GM21619 (cell line): ENCODE data around the gene VGLL4.

Source experiments
- ATAC-seq: cut with Tn5 transposase; IDR thresholded peaks from one replicate; pipeline ENCODE4 v1.9.1; 2021; ENCODE audit not compliant: unreplicated experiment

The VGLL4 gene

DNA sequence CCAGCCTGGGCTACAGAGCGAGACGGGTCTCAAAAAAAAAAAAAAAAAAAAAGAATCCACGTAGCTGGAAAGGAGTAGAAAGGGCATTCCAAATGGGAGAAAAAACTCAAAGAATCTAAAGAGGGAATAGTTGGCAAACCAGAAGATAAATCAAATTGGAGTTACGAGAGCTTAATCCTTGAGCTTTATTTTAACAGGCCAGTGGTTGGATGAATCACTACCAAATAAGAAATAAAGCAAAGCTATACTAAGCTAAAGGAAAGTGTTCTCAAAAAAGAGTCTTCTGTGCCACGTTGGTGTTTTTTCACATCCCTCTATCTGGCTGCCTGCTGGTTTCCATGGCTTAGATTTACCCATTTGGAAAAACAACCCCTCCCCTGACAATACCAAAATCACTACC, 14.0 kb downstream of the VGLL4 start:
- no peak for ATAC-seq

DNA sequence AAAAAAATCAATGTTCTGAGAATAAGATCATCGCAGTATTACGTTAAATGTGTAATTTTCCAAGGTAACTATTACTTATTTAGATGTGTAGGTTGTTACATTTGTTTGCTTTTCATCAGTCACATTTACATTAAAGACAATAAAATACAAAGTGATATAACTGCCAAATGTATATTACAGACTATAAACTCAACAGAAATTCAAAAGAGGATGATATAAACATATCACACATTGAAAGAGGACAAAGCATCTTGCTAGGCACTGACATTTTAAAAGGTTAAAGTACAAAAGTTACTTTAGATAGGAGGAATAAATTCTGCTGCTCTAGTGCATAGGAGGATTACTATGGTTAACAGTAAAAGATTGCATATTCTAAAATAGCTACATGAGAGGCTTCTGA, 16.1 kb downstream of the VGLL4 start:
- no peak for ATAC-seq

DNA sequence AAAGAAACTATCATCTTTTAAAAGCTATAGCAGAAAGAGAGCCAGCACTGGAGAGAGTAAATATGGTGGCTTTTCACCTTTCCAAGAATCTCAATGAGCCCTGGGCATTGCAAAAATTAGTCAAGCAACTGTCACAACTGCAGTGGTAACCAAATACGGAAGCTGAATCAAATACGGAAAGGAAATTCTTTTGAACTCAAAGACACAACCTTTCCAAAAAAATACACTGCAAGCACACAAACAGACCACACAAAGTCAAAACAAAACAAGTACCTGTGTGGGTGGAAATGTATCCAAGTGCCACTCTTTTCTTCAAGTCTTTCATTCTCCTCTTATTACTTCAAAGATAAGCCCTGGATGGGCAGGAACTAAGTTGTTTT, 17.6 kb downstream of the VGLL4 start:
- no peak for ATAC-seq

DNA sequence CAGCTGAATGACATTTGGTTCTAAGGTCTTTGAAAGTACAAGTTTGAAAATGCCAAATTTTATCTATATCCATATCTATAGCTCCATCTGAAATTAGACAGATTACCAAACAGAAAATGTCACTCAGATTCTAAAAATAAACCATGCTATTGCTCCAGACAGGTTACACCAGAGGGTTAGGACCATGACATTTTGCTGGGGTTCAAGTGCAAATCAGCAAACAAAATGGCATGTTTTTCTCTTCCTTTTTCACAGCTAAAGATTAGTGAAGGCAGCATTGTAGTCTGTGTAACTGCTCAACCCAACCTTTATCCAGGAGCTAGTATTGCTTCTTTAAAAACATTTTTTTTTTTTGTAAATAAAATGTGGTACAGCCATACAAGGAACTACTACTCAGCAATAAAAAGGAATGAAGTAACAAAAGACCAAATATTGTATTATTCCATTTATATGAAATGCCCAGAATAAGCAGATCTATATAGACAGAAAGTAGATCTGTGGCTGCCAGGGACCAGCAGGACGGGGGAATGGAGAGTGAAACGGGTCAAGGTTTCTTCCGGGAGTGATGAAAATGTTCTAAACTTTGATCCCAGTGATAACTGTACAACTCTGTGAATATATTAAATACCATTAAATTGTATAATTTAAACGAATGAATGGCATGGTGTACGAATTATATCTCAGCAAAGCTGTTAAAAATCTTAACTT, 18.2 kb downstream of the VGLL4 start:
- ATAC-seq, result no peak

DNA sequence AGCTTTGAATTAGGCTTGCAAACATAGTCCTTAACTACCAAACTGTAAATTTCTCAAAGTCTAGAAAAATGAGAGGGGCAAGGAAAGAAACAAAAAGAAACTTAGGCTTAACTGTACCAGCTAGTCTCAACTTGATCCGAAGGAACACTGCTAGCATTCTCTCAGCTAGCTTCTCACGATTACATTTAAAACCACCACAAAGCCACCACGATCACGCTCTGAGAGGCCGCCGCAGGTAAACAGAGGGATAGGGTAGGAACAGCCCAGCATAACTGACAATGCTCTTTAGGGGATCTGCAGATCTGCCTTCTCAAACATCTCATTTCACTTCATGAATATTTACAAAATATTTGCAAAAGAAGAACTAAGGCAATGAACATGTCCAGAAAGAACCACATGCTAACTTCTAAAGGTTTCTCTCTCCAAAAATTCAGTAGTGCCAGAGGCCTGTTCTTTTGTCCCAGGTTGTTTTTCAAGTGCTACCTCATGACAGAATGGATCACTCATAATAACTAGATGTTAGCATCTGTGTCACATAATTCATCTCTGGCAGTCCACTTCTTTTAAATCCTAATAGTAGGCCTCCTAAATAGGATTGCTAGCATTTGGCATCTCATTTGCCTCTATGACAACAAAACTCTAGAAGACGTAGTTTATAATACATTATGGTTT, 18.9 kb downstream of the VGLL4 start:
- no peak for ATAC-seq

DNA sequence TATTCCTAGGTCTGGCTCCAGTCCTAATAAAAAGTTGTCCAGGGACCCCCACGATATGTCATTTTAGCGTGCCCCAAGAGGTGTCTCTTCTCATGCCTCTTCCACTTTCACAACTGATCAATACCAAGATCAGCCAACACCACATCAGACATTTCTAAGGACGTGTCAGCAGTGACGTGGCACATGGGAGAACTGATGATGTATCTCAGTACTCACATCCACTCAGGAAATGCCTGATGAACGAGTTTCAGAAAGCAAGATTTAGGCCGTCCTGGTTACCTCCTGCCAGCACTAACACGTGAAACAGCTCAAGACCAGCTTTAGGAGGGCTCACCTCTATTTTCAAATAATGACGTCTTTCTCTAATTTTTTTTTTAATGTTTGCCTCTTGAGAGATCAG, 19.6 kb downstream of the VGLL4 start:
- ATAC-seq, result no peak

DNA sequence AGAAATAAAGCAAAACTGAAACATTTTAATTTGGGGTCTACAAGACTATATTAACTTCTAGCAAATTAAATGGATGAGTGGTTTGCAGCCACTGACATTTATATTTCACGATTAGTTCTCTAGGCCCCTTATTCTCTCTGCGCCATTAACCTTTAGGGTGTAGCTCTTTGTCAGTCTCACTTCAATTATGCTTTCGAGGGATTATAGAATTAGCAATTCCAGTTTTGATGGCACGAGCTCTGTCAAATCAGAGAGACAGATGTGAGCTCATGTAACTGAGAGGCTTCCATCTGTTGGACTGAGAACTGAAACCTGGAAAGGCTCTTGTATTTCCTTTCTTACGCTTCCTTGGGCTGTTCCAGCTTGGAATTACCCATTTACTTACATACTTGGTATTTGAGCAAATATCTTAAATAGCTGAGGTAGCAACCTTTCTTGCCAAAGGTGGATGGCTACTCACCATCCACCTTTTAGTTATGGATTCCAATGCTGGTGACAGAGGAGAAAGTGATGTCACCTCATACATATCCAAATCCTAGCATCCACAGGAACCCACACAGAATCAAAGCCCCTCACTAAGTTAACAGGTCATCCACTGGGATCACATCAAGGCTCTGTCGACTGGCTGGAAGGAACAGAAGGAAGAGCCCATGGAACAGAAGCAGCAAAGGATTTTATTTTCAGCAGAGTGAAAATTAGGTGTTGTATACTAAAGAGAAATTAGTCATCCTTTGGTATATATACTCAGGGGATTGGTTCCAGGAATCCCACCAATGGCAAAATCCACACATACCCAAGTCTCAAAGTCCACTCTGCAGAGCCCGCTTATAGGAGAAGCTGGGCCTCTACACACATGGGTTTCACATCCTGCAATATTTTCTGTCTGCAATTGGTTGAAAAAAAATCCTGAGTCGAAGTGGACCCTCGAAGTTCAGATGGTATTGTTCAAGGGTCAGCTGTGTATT, 20.8 kb downstream of the VGLL4 start:
- ATAC-seq, result no peak

DNA sequence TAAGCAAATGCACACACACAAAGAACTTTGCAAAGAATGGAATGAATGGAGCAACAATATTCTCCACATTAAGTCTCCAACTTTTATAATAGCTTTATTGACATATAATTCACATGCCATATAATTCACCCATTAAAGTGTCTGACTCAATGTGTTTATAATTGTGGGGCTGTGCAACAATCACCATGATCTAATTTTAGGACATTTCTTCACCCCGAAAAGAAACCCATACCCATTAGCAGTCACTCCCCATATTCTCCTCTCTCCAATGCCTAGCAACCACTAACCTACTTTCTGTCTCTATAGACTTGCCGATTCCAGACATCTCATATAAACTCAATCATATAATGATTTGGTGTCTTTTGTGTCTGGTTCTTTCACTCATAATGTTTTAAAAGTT, 22.6 kb downstream of the VGLL4 start:
- ATAC-seq, result no peak

DNA sequence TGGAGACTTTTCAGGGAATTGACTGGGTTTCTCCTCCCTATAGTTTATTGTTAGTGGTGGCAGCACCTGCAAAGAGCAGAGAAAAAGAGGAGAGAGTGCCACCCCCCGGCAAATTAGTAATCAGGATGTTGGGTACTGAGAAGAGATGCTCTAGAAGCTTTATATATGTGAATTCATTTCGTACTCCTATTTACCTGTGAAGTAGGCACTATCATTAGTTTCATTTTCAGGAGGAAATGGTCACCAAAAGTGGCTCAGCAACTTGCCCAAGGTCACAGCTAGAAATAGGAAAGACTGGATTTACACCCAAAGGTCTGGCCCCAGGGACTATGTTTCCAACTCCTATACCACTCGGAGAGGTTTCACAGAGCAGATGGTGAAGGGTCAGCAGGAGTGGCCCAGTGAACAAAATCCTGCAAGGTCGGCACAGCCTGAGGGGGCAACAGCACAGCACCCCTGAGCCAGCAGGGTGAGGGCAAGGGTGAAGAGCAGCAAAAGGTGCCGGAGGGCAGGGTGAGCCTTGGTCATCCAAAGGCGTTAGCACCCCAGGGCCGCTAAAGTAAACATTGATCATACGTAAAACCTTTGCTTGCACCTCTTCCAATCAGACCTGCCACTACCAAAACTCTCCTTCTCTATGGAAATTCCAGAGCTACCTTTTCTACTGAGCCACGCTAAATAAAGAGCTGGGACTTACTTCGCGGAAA, 23.6 kb downstream of the VGLL4 start:
- no peak for ATAC-seq

DNA sequence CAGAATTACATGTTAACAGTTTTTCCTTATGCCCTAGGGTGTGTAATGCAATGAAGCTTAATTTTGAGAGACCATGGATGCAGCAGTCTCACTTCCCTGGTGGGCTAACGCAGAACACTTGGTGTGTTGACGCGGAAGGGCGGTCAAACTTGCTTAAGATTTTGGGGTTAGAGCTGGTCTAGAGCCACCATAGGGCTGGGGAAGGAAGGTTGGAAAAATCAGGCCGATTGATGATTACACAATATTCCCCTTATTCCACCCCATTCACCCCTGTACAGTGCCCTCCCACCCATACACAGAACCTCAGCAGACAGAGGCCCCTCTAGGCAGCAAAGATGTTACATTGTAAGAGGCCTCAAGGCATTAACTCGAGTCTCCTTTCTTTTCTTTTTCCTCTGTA, 24.3 kb downstream of the VGLL4 start:
- no peak for ATAC-seq

DNA sequence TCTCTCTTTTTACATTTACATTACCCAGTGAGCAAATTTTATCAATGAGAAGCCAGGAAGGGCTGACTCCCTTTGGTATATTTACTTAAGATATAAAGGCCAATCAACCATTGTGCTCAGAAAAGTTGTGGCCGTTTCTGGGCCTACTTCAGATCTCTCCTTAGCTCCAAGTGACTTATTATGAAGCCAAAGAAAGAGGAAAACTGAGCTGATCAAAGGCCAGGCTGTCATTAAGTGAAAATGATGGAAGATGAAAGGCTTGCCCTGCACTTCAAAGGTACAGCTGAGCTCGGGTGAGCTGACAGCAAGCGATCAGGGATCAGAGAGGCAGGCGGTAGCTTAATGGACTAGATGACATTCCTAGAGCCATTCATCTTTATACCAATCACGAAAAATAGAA, 24.8 kb downstream of the VGLL4 start:
- no peak for ATAC-seq

DNA sequence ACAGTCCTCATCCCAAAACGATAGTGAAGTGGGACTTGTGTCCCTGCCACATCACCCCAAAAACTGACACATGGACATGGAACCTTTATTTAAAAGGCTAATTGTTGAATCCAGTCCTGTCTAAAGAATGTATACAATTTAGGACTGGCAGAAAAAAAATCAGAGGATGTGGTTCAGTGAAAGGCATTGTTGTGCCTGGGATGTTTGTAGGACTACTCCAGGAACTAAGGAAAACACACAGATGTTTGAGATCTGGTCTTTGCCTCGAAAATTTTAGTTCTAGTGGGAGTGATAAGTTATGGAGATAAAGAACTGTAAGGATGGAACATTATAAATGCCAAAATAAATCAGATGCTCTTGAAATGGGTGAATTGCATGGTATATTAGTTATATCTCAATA, 27.2 kb downstream of the VGLL4 start:
- ATAC-seq, result no peak

DNA sequence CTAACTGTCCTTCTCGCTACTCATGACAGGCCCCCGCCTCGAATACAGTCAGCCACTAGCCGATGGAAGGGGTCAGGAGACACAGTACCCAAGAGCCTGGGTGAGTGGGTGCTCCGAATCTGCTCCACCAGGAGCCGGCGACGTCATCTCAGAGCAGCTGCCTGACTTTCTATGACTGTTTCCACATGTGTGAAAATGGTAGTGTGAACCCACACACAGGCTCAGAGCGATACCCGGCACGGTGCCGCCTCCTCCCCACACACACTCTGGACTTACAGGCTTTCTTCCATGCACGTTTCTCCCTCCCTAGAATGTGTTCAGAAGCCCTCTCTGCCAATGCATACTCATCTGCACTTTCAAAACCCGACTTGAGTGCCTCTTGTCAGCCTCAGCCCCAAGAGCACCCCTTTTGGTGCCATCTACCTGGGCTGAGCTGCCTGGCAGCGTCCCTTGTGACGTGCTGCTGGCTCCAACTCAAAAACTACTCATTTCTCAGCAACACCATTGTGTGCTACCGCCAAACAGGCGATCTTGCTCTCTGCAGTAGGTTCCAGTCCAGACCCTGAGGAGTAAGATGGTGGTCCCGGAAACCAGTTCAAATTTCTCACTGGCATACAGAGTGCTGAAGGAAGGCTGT, 29.7 kb downstream of the VGLL4 start:
- no peak for ATAC-seq

DNA sequence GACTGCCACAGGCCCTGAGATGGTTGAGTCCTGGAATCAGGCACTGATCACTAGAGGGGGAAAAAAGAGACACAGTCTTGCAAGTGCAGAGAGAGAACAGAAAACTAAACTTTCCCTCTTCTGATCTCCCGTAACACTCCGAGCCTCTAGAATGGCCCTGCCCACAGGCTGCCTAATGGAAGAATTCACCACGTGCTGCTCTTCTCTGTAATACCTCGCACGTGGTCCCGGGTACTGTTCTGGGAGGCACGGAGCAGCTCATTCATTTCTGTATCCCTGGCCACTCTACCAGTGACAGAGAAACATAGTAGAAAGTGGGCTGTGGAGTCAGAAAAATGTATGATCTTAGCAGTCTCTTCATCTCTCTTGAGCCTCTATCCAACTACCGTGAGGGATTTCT, 30.4 kb downstream of the VGLL4 start:
- no peak for ATAC-seq

DNA sequence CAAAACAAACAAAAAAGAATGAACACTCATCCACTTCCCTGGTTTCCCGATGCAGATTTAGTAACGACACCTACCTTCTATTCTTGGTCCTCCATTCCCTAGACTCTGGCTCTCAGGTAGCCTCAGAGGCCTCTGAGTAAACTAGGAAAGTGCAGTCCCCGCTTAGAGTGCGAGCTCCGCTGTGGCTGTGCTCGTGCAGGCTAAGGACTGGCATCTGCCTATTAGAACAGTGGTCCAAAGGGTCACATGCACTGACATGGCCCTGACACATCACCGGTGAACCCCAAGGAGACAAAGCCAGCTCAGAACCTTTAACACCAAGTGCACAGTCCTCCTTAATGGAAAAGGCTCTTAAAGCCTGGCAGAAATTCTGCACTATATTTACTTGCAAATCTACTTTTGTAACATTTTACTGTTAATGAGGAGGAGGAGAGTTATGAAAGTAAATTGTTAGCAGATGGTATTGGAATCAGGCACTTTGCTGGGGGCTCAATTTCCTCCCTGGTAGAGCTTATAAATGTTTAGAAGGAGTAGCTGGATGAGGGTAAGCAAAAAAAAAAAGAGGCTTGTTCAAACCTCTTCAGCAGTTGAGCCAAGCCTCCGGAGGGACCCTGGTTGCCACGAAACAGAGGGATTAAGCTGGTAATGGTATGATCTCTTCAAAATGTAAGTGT, 31.1 kb downstream of the VGLL4 start:
- ATAC-seq, result no peak

DNA sequence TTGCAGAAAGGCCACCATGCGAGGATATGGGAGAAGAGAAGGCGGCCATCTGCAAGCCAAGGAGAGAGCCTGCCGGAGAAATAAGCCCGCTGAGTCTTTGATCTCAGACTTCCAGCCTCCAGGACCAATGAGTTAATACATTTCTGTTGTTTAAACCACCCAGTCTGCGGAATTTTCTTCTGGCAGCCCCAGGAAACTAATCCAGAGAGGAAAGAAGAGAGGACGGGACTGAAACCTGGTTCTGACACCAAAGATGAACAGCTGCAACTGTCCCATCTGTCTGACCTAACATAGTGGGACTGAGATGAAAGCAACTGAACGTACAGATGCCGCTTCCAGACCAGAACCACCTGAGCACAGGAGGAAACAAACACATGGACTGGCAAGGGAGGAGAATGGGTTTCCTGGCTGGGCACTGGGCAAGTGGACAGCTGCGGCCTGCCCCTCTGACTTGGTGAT, 32.3 kb downstream of the VGLL4 start:
- no peak for ATAC-seq

DNA sequence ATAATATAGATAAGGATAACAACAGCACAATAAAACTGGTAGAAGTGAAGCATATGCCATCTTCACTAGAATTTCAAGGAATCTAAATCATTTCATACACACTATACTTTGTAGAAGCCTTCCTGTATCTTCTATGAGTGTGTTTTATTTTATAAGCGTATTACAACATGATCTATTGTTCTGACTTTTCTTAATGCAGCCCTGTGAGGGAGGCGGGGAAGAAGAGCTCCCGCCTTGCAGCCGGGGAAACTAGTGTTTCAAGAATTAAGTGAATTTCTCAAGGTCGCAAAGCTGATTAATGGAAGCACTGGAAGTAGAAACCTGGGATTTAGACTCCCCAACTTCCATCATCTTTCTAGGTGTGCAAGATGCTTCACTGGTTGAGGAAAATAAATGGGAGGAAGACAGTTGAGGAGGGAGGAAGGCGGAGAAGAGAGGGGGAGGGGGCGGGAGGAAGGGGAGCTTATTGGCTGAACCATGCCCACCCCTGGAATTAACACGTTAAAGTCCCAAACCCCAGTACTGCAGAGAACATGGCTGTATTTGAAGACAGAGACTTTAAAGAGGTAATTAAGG, 32.9 kb downstream of the VGLL4 start:
- ATAC-seq, result no peak

DNA sequence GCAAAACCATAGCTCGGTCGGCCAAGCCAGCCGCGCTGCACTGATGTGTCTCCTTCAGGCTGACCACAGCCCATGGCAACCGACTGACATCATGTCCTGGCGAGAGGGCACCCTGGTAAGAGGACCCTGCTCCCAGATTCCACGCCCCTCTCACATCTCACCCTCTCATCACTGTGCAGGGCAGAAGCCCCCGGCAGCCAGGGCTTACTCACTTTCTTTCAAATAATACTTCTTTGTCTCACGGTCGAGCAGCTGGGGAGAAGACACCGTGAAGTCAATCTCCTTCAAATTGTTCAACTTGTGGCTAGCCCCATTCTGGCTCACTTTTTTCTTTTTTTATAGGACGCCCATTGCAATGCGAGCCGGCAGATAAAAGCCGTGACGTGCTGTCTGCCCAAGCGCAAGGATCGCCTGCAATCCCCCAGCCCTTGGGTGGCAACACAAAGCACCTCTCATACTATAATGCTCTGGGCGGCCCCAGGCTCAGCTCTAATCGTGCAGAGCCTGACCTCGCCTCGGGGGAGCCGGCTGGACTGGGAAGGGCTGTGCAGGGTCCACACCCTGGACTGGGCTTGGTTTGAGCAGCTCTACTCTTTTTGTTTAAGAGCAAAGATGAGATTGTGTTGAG, 33.6 kb downstream of the VGLL4 start:
- no peak for ATAC-seq

DNA sequence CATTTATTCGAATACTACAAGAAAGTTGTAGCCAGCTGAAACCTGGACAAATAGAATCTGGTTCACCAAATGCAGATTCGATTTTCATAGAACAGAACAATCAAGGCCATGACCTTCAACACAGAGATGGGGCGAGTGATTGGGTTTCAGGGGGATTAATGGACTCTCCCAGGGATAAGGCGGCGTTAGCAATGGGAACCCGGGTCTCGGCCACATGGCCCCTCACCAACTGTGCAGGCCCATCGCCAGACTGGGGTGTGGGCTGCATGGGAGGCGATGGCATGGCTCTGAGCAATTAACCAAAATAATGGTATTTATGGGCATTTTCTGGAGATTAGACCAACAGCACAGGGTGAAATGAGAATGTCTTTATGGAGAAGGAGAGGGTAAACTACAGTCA, 34.2 kb downstream of the VGLL4 start:
- ATAC-seq, result no peak
